ENCODE data around the gene OPCML.

OPCML gene

GRCh38 chr11:133503776-133504175, 28.5 kb downstream of the OPCML start:
- DNase-seq (ENCODE audit: low read depth in 2 of 2, low spot score in 1 of 2), result no peak

- DNase-seq (ENCODE audit: low read depth in 2 of 2, low spot score in 1 of 2), result no peak
Observed at GRCh38 chr11:133503236-133503635, 29.1 kb downstream of the OPCML start.

GRCh38 chr11:133501643-133502539, 30.4 kb downstream of the OPCML start:
- no peak for DNase-seq (ENCODE audit: low read depth in 2 of 2, low spot score in 1 of 2)

GRCh38 chr11:133500936-133501335, 31.4 kb downstream of the OPCML start:
- DNase-seq (ENCODE audit: low read depth in 2 of 2, low spot score in 1 of 2), result no peak

GRCh38 chr11:133500435-133500834, 31.9 kb downstream of the OPCML start:
- no peak for DNase-seq (ENCODE audit: low read depth in 2 of 2, low spot score in 1 of 2)

GRCh38 chr11:133498969-133499368, 33.3 kb downstream of the OPCML start:
- DNase-seq (ENCODE audit: low read depth in 2 of 2, low spot score in 1 of 2), result no peak

- no peak for DNase-seq (ENCODE audit: low read depth in 2 of 2, low spot score in 1 of 2)
Observed at GRCh38 chr11:133497477-133498140, 34.7 kb downstream of the OPCML start.

- no peak for DNase-seq (ENCODE audit: low read depth in 2 of 2, low spot score in 1 of 2)
Observed at GRCh38 chr11:133492895-133493294, 39.4 kb downstream of the OPCML start.

- no peak for DNase-seq (ENCODE audit: low read depth in 2 of 2, low spot score in 1 of 2)
Observed at GRCh38 chr11:133491680-133492383, 40.5 kb downstream of the OPCML start.

GRCh38 chr11:133480722-133481121, 51.6 kb downstream of the OPCML start:
- DNase-seq (ENCODE audit: low read depth in 2 of 2, low spot score in 1 of 2), result no peak

GRCh38 chr11:133479209-133479608, 53.1 kb downstream of the OPCML start:
- no peak for DNase-seq (ENCODE audit: low read depth in 2 of 2, low spot score in 1 of 2)

- DNase-seq (ENCODE audit: low read depth in 2 of 2, low spot score in 1 of 2), result no peak
Observed at GRCh38 chr11:133477251-133477625, 55.1 kb downstream of the OPCML start.

GRCh38 chr11:133476570-133477250, 55.6 kb downstream of the OPCML start:
- no peak for DNase-seq (ENCODE audit: low read depth in 2 of 2, low spot score in 1 of 2)

- no peak for DNase-seq (ENCODE audit: low read depth in 2 of 2, low spot score in 1 of 2)
Observed at GRCh38 chr11:133474461-133474860, 57.8 kb downstream of the OPCML start.

- DNase-seq (ENCODE audit: low read depth in 2 of 2, low spot score in 1 of 2), result no peak
Observed at GRCh38 chr11:133467686-133468085, 64.6 kb downstream of the OPCML start.

GRCh38 chr11:133443206-133443747, 89.0 kb downstream of the OPCML start:
- DNase-seq (ENCODE audit: low read depth in 2 of 2, low spot score in 1 of 2), result no peak

GRCh38 chr11:133441964-133442660, 90.2 kb downstream of the OPCML start:
- DNase-seq (ENCODE audit: low read depth in 2 of 2, low spot score in 1 of 2), result no peak

- no peak for DNase-seq (ENCODE audit: low read depth in 2 of 2, low spot score in 1 of 2)
Observed at GRCh38 chr11:133425992-133426391, 106.3 kb downstream of the OPCML start.

GRCh38 chr11:133425245-133425644, 107.1 kb downstream of the OPCML start:
- no peak for DNase-seq (ENCODE audit: low read depth in 2 of 2, low spot score in 1 of 2)

GRCh38 chr11:133418218-133418617, 114.1 kb downstream of the OPCML start:
- DNase-seq (ENCODE audit: low read depth in 2 of 2, low spot score in 1 of 2), result no peak
